ENCODE measurements around the gene PLCG2. TPM values are rescaled to one million over a fixed set of nuclear protein-coding genes. Genes with fewer than 3 reads are reported as not detected.
"Not testable (repeated sequence)": the region's sequence is repeated elsewhere in the genome, so short reads cannot be mapped to it uniquely, and the experiment has no call there.

PLCG2 gene
- total RNA-seq, 4 donors from 2014 or later, result 30.5 to 243 (median 56.2) TPM

GRCh38 chr16:81799138-81799504 lies 20.0 kb downstream of the PLCG2 start:
- DNase-seq, result no peak
- Histone ChIP-seq H3K36me3 (no peaks in the 10 kb centered on the region), H3K4me1 (peaks cover 0 to 24% (median 11%) of the 10 kb centered on the region in 4 donors), H3K27ac (peak overlapping the region in 3 of 4 donors; percentile 50 to 80 (median 77)), H3K27me3 (no peaks in the 10 kb centered on the region), H3K9me3 (no peaks in the 10 kb centered on the region), H3K4me3 (no peak overlapping the region)
- TF ChIP-seq CTCF (IDR thresholded peaks at IDR 0.05) (no peak), POLR2A (IDR thresholded peaks at IDR 0.05) (no peak)

- not testable (repeated sequence) for H3K4me3 ChIP-seq, H3K27me3 ChIP-seq, DNase-seq, H3K36me3 ChIP-seq, H3K9me3 ChIP-seq
- H3K4me1 ChIP-seq, result peaks cover 0 to 29% (median 9%) of the 10 kb centered on the region in 4 donors
- H3K27ac ChIP-seq, result peak overlapping the region in 1 of 4 donors; percentile 55
These were observed 22.6 kb downstream of the PLCG2 start for GRCh38 chr16:81801724-81802123.

- DNase-seq, result no peak
- H3K9me3 ChIP-seq, result no peaks in the 10 kb centered on the region
- peak overlapping the region in 1 of 4 donors; percentile 75 for H3K27ac ChIP-seq
- TF ChIP-seq POLR2A (IDR thresholded peaks at IDR 0.05) (no peak), CTCF (IDR thresholded peaks at IDR 0.05) (no peak)
- H3K4me1 ChIP-seq, result peaks cover 0 to 23% (median 5%) of the 10 kb centered on the region in 4 donors
- H3K27me3 ChIP-seq, result no peaks in the 10 kb centered on the region
- no peaks in the 10 kb centered on the region for H3K36me3 ChIP-seq
- no peak overlapping the region for H3K4me3 ChIP-seq
These were observed 24.2 kb downstream of the PLCG2 start for GRCh38 chr16:81803332-81803731.

- H3K36me3 ChIP-seq, result no peaks in the 10 kb centered on the region
These were observed 25.1 kb downstream of the PLCG2 start for GRCh38 chr16:81804134-81804610.

GRCh38 chr16:81806696-81807095 lies 27.6 kb downstream of the PLCG2 start:
- DNase-seq, result no peak
- Histone ChIP-seq H3K9me3 (no peaks in the 10 kb centered on the region), H3K27me3 (no peaks in the 10 kb centered on the region), H3K27ac (peak overlapping the region in 2 of 4 donors; percentile 9 to 81), H3K4me1 (peaks cover 0 to 37% (median 2%) of the 10 kb centered on the region in 4 donors), H3K36me3 (no peaks in the 10 kb centered on the region), H3K4me3 (no peak overlapping the region)
- TF ChIP-seq CTCF (IDR thresholded peaks at IDR 0.05), result no peak
- TF ChIP-seq POLR2A (IDR thresholded peaks at IDR 0.05), result no peak

More at GRCh38 chr16:81804134-81804610, 25.1 kb downstream of the PLCG2 start:
- TF ChIP-seq CTCF (IDR thresholded peaks at IDR 0.05), result no peak
- H3K27ac ChIP-seq, result peak overlapping the region in 2 of 4 donors; percentile 41 to 75
- H3K4me1 ChIP-seq, result peaks cover 0 to 21% (median under 1%) of the 10 kb centered on the region in 4 donors
- DNase-seq, result no peak
- H3K4me3 ChIP-seq, result no peak overlapping the region
- no peaks in the 10 kb centered on the region for H3K9me3 ChIP-seq
- H3K27me3 ChIP-seq, result no peaks in the 10 kb centered on the region

- Histone ChIP-seq H3K4me3 (no peak overlapping the region), H3K4me1 (peaks cover 0 to 37% (median 2%) of the 10 kb centered on the region in 4 donors), H3K9me3 (no peaks in the 10 kb centered on the region), H3K36me3 (no peaks in the 10 kb centered on the region), H3K27ac (peak overlapping the region in 2 of 4 donors; percentile 72 to 81), H3K27me3 (no peaks in the 10 kb centered on the region)
- DNase-seq, result no peak
- TF ChIP-seq POLR2A (IDR thresholded peaks at IDR 0.05) (no peak), CTCF (IDR thresholded peaks at IDR 0.05) (no peak)
These were observed 28.8 kb downstream of the PLCG2 start for GRCh38 chr16:81807767-81808358.

All from Peyer's patch (tissue), 4 donors.